Pancreas (tissue), 10 donors: Measurements from ENCODE around the gene VPS8. TPM values are rescaled to one million over a fixed set of nuclear protein-coding genes. Genes with fewer than 3 reads are reported as not detected.

Experiments used
- ATAC-seq, 4 donors: fragments of 200-7000 bp; cut with Tn5 transposase; one replicate each; pipeline versions ENCODE4 v1.8.0 to v1.9.1; 2020; ENCODE audit warnings: mild to moderate bottlenecking in 4 of 4, moderate library complexity in 4 of 4
- DNase-seq, 6 donors: peaks; one replicate each; pipeline ENCODE4 v3.0.0-alpha.2; 2020
- FAIRE-seq: peaks from 2 replicates; lab custom pipeline; 2012; peaks lifted over from hg19 to GRCh38; lab: Jason Lieb, UNC
- H3K27ac ChIP-seq, 4 donors: fragments of 200-600 bp; sonication (generic); 1 replicate in 3 of 4; 2 replicates in 1 of 4; pipeline versions ENCODE4 v1.5.0 to v1.8.0; 2020
- H3K27me3 ChIP-seq, 4 donors: fragments of 200-600 bp; one replicate each; pipeline ENCODE4 v1.8.0; 2021
- H3K36me3 ChIP-seq, 3 donors: fragments of 200-600 bp; sonication (generic) in 1 of 3; one replicate each; pipeline versions ENCODE4 v1.5.0 to v1.8.0; 2020 to 2021
- H3K4me1 ChIP-seq, 3 donors: fragments of 200-600 bp; one replicate each; pipeline ENCODE4 v1.8.0; 2021
- H3K4me3 ChIP-seq, 4 donors: fragments of 200-600 bp; sonication (generic) in 2 of 4; one replicate each; pipeline versions ENCODE4 v1.5.0 to v1.8.0; 2020 to 2021
- H3K9me3 ChIP-seq, 4 donors: fragments of 200-600 bp; one replicate each; pipeline ENCODE4 v1.8.0; 2021
- WGBS, 2 donors: extraction: QIAGEN DNeasy Blood & Tissue Kit; methylation state at CpG; one replicate each; pipeline ENCODE4 v1.1.7; 2013; 5-methylcytosine and 5-hydroxymethylcytosine counted together
- intact Hi-C, 3 donors: fragments of 100-400 bp; cut with DNase I; formaldehyde crosslinking; loops; one replicate each; pipeline versions ENCODE4 v1.11.1 to v1.14.2; 2022
- polyA plus RNA-seq, 2 donors: library from polyadenylated mRNA; stranded (reverse); fragments of 200-250 nt; gene quantifications; one replicate each; pipeline ENCODE4 v1.2.3, GENCODE V29; 2013
- total RNA-seq, 6 donors: library from RNA; stranded (reverse); fragmentation: NEBNext Ultra II Directional in 4 of 6; extraction: Animal tissue kit (Norgen Biotek cat#: 25700) in 4 of 6; gene quantifications; one replicate each; pipeline versions ENCODE4 v1.2.1 to v1.2.4, GENCODE V29; 2021 to 2023
- TF ChIP-seq, protein P1 (sequence below), 4 donors: fragments of 200-600 bp; sonication (generic) in 3 of 4; IDR thresholded peaks; one replicate each; pipeline versions ENCODE4 v1.5.0 to v1.8.0; 2021; ENCODE audit warnings: antibody characterized with exemption in 4 of 4
- donor health status: healthy with polysubstance abuse.
- donor health status: DM: no; HTN: no; CAD: no; lungs with moderate emphysema.
- donor health status: DM: no; HTN: no; CAD: no.
- donor health status: control.
- donor health status: control.
- donor health status: Bipolar disorder and iron deficiency.
- donor health status: DM: yes; HTN: yes; CAD: no.
- donor health status: DM: no; HTN: no; CAD: no.
- donor health status: DM: no; HTN: no; CAD: no.
- donor health status: DM: yes; HTN: yes; CAD: no.

The VPS8 gene
- total and polyA plus RNA-seq, 8 donors = 7.9 to 37.5 (median 19.2) TPM

DNA sequence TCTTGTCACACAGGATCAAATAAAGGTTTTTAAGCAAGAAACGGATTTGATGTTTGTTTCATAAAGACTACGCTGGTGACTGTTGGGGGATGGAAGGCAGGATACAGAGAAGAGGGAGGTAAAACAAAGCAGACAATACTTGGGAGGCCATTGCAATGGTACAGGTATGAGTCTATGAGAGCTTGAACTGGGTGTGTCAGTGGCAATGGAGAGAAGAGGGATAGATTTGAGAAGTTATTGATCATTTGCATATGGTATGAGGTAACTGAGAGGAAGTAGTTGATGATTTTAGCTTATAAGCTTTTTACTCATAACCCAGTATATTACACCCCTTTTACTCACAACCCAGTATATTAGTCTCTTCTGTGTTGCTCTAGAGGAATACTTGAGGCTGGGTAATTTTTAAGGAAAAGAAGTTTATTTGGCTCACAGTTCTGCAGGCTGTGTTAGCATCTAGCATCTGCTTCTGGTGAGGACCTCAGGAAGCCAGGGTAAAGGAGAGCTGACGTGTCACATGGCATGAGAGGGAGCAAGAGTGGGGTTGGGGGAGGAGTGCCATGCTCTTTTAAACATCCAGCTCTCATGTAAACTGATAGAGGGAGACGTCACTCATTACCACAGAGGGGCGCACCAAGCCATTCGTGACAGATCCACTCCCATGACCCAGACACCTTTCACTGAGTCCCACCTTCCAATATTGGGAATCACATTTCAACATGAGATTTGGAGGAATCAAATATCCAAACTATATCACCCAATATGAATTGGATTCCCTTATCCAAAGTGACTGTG lies 153.9 kb downstream of the VPS8 start:
- intact Hi-C loops = no loop called here
- Histone ChIP-seq H3K27me3 (no peaks in the 10 kb centered on the region), H3K36me3 (peaks cover 0 to 7% (median 0%) of the 10 kb centered on the region in 3 donors), H3K27ac (no peak overlapping the region), H3K4me3 (no peak overlapping the region), H3K4me1 (no peaks in the 10 kb centered on the region), H3K9me3 (no peaks in the 10 kb centered on the region)
- WGBS, 2 donors = 90% methylated on average over 6 of the region's 6 CpGs
- no peak for DNase-seq
- TF ChIP-seq, protein P1, sequence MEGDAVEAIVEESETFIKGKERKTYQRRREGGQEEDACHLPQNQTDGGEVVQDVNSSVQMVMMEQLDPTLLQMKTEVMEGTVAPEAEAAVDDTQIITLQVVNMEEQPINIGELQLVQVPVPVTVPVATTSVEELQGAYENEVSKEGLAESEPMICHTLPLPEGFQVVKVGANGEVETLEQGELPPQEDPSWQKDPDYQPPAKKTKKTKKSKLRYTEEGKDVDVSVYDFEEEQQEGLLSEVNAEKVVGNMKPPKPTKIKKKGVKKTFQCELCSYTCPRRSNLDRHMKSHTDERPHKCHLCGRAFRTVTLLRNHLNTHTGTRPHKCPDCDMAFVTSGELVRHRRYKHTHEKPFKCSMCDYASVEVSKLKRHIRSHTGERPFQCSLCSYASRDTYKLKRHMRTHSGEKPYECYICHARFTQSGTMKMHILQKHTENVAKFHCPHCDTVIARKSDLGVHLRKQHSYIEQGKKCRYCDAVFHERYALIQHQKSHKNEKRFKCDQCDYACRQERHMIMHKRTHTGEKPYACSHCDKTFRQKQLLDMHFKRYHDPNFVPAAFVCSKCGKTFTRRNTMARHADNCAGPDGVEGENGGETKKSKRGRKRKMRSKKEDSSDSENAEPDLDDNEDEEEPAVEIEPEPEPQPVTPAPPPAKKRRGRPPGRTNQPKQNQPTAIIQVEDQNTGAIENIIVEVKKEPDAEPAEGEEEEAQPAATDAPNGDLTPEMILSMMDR (IDR thresholded peaks at IDR 0.05) = no peak
- no peak for ATAC-seq
- no peak for FAIRE-seq

DNA sequence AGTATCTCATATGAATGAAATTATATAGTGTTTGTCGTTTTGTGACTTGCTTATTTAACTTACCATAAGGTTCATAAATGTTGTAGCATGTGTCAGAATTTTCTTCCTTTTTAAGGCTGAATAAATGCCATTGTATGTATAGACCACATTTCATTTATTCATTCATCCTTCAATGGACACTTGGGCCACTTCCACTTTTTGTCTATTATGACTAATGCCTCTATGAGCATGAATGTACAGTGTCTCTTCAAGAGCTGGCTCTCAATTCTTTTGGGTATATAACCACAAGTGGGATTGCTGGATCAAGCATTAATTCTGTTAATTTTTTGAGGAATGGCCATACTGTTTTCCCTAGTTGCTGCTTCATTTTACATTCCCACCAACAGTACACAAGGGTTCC lies 156.1 kb downstream of the VPS8 start:
- Histone ChIP-seq H3K27ac (no peak overlapping the region), H3K36me3 (peaks cover 0 to 7% (median 0%) of the 10 kb centered on the region in 3 donors), H3K4me3 (no peak overlapping the region), H3K27me3 (no peaks in the 10 kb centered on the region), H3K9me3 (no peaks in the 10 kb centered on the region), H3K4me1 (no peaks in the 10 kb centered on the region)
- ATAC-seq (no peak), DNase-seq (no peak), FAIRE-seq (no peak)
- TF ChIP-seq, protein P1 (IDR thresholded peaks at IDR 0.05) = no peak
- intact Hi-C loops = no loop called here
- WGBS, 2 donors = 86 to 100% methylated on average over 1 of the region's 1 CpG

DNA sequence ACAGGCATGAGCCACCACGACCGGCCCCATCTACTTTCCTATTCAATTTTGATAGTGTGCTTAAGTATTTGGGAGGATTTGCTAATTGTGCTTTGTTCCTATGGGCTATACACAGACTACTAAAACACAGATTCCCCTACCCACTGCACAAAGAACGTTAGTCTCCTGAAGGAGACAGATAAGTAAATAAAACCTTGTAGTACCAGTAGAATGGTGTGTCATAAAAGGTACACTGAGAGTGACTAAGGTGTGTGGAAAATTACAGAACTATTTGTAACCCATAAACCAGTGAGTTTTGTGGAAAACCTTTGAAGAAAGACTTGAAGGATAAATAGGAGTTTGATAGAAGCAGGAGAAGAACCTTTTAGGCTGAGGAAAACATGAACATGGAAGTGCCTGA lies 158.2 kb downstream of the VPS8 start:
- no peaks in the 10 kb centered on the region for H3K9me3 ChIP-seq
- ATAC-seq (no peak), FAIRE-seq (no peak), DNase-seq (no peak)
- 85% methylated on average over 3 of the region's 3 CpGs for WGBS, 2 donors
- no peaks in the 10 kb centered on the region for H3K4me1 ChIP-seq
- no peak overlapping the region for H3K27ac ChIP-seq
- no peak overlapping the region for H3K4me3 ChIP-seq
- peaks cover 0 to 2% (median 0%) of the 10 kb centered on the region in 3 donors for H3K36me3 ChIP-seq
- intact Hi-C loops = no loop called here
- TF ChIP-seq, protein P1 (IDR thresholded peaks at IDR 0.05) = no peak
- H3K27me3 ChIP-seq = no peaks in the 10 kb centered on the region

DNA sequence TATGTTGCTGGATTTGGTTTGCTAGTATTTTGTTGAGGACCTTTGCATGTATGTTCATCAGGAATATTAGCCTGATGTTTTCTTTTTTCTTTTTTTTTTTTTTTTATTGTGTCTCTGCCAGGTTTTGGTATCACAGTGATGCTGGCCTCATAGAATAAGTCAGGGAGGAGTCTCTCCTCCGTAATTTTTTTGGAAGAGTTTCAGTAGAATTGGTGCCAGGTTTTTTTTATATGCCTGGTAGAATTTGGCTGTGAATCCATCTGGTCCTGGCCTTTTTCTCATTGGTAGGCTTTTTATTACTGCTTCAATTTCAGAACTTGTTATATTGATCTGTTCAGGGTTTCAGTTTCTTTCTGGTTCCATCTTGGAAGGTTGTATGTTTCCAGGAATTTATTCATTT lies 165.8 kb downstream of the VPS8 start:
- Histone ChIP-seq H3K9me3 (no peaks in the 10 kb centered on the region), H3K4me3 (no peak overlapping the region), H3K36me3 (no peaks in the 10 kb centered on the region), H3K27me3 (no peaks in the 10 kb centered on the region), H3K4me1 (no peaks in the 10 kb centered on the region), H3K27ac (no peak overlapping the region)
- ATAC-seq (no peak), FAIRE-seq (no peak), DNase-seq (no peak)
- TF ChIP-seq, protein P1 (IDR thresholded peaks at IDR 0.05) = no peak
- 9 to 14% methylated on average over 1 of the region's 1 CpG for WGBS, 2 donors
- intact Hi-C loops = no loop called here

DNA sequence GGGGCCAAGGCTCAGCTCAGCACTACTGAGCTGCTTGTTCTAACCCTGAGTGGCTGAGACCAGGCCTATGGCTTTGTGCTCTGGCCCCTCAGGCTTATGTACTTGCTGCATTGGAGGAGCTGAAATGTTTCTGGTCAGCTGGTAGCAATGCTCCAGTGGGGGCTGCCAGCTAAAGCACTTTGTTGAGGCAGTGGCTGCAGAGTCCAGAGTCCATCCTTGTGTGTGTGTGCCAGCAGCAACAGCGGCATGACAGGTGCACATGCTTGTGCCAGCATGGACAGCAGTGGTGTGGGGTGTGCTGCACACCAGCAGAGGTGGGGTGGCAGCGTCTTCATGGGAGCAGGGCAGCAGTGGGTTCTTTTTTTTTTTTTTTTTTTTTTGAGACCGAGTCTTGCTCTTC lies 169.1 kb downstream of the VPS8 start:
- peak; percentile 79 to 90 (median 88) for ATAC-seq
- 42 to 61% methylated on average over 2 to 3 of the region's 3 CpGs for WGBS, 2 donors
- Histone ChIP-seq H3K9me3 (no peaks in the 10 kb centered on the region), H3K4me3 (no peak overlapping the region), H3K36me3 (peaks cover 0 to 4% (median 0%) of the 10 kb centered on the region in 3 donors), H3K27ac (no peak overlapping the region), H3K27me3 (no peaks in the 10 kb centered on the region), H3K4me1 (no peaks in the 10 kb centered on the region)
- FAIRE-seq = no peak
- TF ChIP-seq, protein P1 (IDR thresholded peaks at IDR 0.05) = no peak
- DNase-seq = peak in 4 of 6 donors; percentile 20 to 43 (median 33)
- intact Hi-C loops = no loop called here
